ENCODE data around the gene NOCT. TPM values are rescaled to one million over a fixed set of nuclear protein-coding genes. Genes with fewer than 3 reads are reported as not detected.

The NOCT gene
- total and polyA plus RNA-seq, 2 of the 4 experiments (the other 2 are of a cell fraction): 5.5 to 41.4 TPM

- peak overlapping the region; percentile 74 for H3K23ac ChIP-seq (ENCODE audit: low read depth, low read length)
- H4K8ac ChIP-seq (ENCODE audit: low read depth in 2 of 2, low read length in 2 of 2): peak overlapping the region; percentile 9 to 76; a peak in 3 of 4 replicates
- no peaks in the 10 kb centered on the region for H3K4me1 ChIP-seq (ENCODE audit: control insufficient read depth, insufficient read depth, low read length)
- no peak overlapping the region for H2AK9ac ChIP-seq (replicated peaks; ENCODE audit: low read depth, low read length, poor library complexity)
- H4K20me1 ChIP-seq (ENCODE audit: insufficient read depth, low read length): peaks cover 10% of the 10 kb centered on the region; the same call in 1 of the 2 replicates
- intact Hi-C loops (cut with micrococcal nuclease) (loop anchor here (2.0 to 5.0 kb wide), 2 partner anchors 54 to 218 kb away; partner anchors contain the start of genes NAA15 and NDUFC1), in situ Hi-C loops (cut with MboI; ENCODE audit: low sequenced_read_pairs) (no loop called here), dilution Hi-C loops (cut with HindIII; ENCODE audit: low sequenced_read_pairs, unreplicated experiment) (no loop called here)
- DNase-seq: no peak
- peak overlapping the region; percentile 67; the same call in 1 of the 2 replicates for H3K14ac ChIP-seq (replicated peaks; ENCODE audit: low read depth, low read length)
- peak overlapping the region; percentile 44 for H2BK5ac ChIP-seq (ENCODE audit: low read depth, low read length, poor library complexity, severe bottlenecking)
- peak overlapping the region; percentile 99 for H3K4me3 ChIP-seq (ENCODE audit: insufficient read depth, low read depth, low read length)
- no peak overlapping the region for H4K91ac ChIP-seq (ENCODE audit: insufficient read depth, low read depth, low read length)
- H3K36me3 ChIP-seq (ENCODE audit: control insufficient read depth, insufficient read depth, low read length): no peaks in the 10 kb centered on the region
- H2AK5ac ChIP-seq (ENCODE audit: low read depth, low read length): no peak overlapping the region
- H3K18ac ChIP-seq (ENCODE audit: low read depth, low read length): peak overlapping the region; percentile 54; the same call in 1 of the 2 replicates
- H2BK120ac ChIP-seq (ENCODE audit: low read depth, low read length): no peak overlapping the region
- peak overlapping the region; percentile 40; the same call in 1 of the 2 replicates for H3K56ac ChIP-seq (ENCODE audit: extremely low read depth, insufficient read depth, low read length)
- H3K79me1 ChIP-seq (ENCODE audit: low read depth in 1 of 2, low read length in 2 of 2): peaks cover 0 to 14% of the 10 kb centered on the region in 2 experiments; a peak in 2 of 4 replicates
- CTCF ChIA-PET: no interaction called here
- no peak overlapping the region for H3K4ac ChIP-seq (ENCODE audit: low read depth, low read length)
- TF ChIP-seq MAFK (IDR thresholded peaks at IDR 0.05; ENCODE audit: low read depth, low read length) (no peak), ELK1 (IDR thresholded peaks at IDR 0.05; ENCODE audit: borderline replicate concordance, low read depth, low read length) (no peak)
- BruUV-seq (replicated peaks): no TSS peak
- H2BK15ac ChIP-seq (ENCODE audit: low read depth, low read length): no peak overlapping the region
- H3K27ac ChIP-seq (ENCODE audit: insufficient read depth, low read length): peak overlapping the region; percentile 85; the same call in 1 of the 2 replicates
- peak overlapping the region; percentile 96 for H3K4me2 ChIP-seq (ENCODE audit: low read depth, low read length)
- ATAC-seq (ENCODE audit: low read depth): no peak
- no peak overlapping the region for H2AFZ ChIP-seq (replicated peaks; ENCODE audit: low read length, poor library complexity)
- H4K5ac ChIP-seq (ENCODE audit: low read depth, low read length): peak overlapping the region; percentile 85
- H3K27me3 ChIP-seq (ENCODE audit: control insufficient read depth, insufficient read depth, low read length): no peaks in the 10 kb centered on the region
- no peaks in the 10 kb centered on the region for H3K9me3 ChIP-seq (ENCODE audit: control insufficient read depth, insufficient read depth, low read length)
- H3K9me1 ChIP-seq (ENCODE audit: insufficient read depth, low read length): no peaks in the 10 kb centered on the region
- POLR2A ChIA-PET (ENCODE audit: unreplicated experiment): no interaction called here
- H2BK20ac ChIP-seq (ENCODE audit: low read depth, low read length): no peak overlapping the region
- WGBS, 2 experiments (ENCODE audit: extremely low coverage in 2 of 2, insufficient read length in 1 of 2): 20% methylated on average over 1 of the region's 2 CpGs; no CpG with 5 or more reads in 1 of the 2 experiments
- peak overlapping the region; percentile 89 for H3K9ac ChIP-seq (ENCODE audit: low read depth, low read length)
These were observed 69.2 kb downstream of the NOCT start for GRCh38 chr4:139084804-139085093.
